Measurements from ENCODE around the gene GMNC. TPM values are rescaled to one million over a fixed set of nuclear protein-coding genes. Genes with fewer than 3 reads are reported as not detected.

GMNC gene
- total and polyA plus RNA-seq, 10 of the 15 experiments (the other 5 are each of a cell fraction or from before 2014, with no cell fraction given), result not detected

GRCh38 chr3:190903156-190903555 lies 40.7 kb upstream of the GMNC start:
- in situ Hi-C loops (cut with MboI), result no loop called here
- POLR2A ChIA-PET, result no interaction called here
- Histone ChIP-seq H3K4me2 (ENCODE audit: control insufficient read depth, insufficient read depth) (no peak overlapping the region), H3K9me3 (replicated peaks; ENCODE audit: control insufficient read depth, insufficient read depth, low read length) (no peaks in the 10 kb centered on the region), H3K27me3 (replicated peaks in 1 of 2; ENCODE audit: control insufficient read depth in 2 of 2, insufficient read depth in 2 of 2, low read length in 1 of 2) (no peaks in the 10 kb centered on the region), H3K9ac (ENCODE audit: control insufficient read depth, insufficient read depth, low read length) (no peak overlapping the region), H3K27ac (ENCODE audit: control insufficient read depth, insufficient read depth) (no peak overlapping the region), H3K79me2 (ENCODE audit: control insufficient read depth, insufficient read depth, low read length) (no peaks in the 10 kb centered on the region), H3K36me3 (ENCODE audit: control insufficient read depth in 2 of 2, insufficient read depth in 2 of 2, low read length in 1 of 2) (no peaks in the 10 kb centered on the region), H3K4me1 (ENCODE audit: control insufficient read depth, insufficient read depth, low read length) (no peaks in the 10 kb centered on the region), H3K4me3 (no peak overlapping the region), H4K20me1 (ENCODE audit: control insufficient read depth, insufficient read depth) (no peaks in the 10 kb centered on the region), H2AFZ (ENCODE audit: control insufficient read depth, low read depth, low read length) (no peak overlapping the region)
- RAD21 ChIA-PET (ENCODE audit: unreplicated experiment), result no interaction called here
- WGBS (ENCODE audit: insufficient coverage, insufficient replicate concordance, low lambda C conversion rate, missing lambda C conversion rate), result 0% methylated on average over 1 of the region's 1 CpG
- TF ChIP-seq BACH1 (IDR thresholded peaks at IDR 0.05; ENCODE audit: borderline replicate concordance) (no peak), HDAC2 (IDR thresholded peaks at IDR 0.05) (no peak), FOXM1 (IDR thresholded peaks at IDR 0.05; ENCODE audit: low read depth, low read length) (no peak), KDM1A (IDR thresholded peaks at IDR 0.05; ENCODE audit: borderline replicate concordance) (no peak)
- DNase-seq (ENCODE audit: low read depth, low spot score) (no peak), FAIRE-seq (no peak), ATAC-seq (no peak)
- SMC1A ChIA-PET (ENCODE audit: uncharacterized antibody, unreplicated experiment), result interaction anchor here (1.0 to 1.1 kb wide), 2 partner anchors 13 to 45 kb away, joined by 3 read pairs; no protein-coding TSS in a partner anchor
- BruUV-seq (replicated peaks), result no TSS peak
- CTCF ChIA-PET, result no interaction called here
- intact Hi-C loops (cut with micrococcal nuclease; ENCODE audit: unreplicated experiment), result no loop called here

- no peak overlapping the region for H2AFZ ChIP-seq (ENCODE audit: control insufficient read depth, low read depth, low read length)
- WGBS (ENCODE audit: insufficient coverage, insufficient replicate concordance, low lambda C conversion rate, missing lambda C conversion rate), result 17% methylated on average over 2 of the region's 2 CpGs
- H3K4me2 ChIP-seq (ENCODE audit: control insufficient read depth, insufficient read depth), result no peak overlapping the region
- H3K4me1 ChIP-seq (ENCODE audit: control insufficient read depth, insufficient read depth, low read length), result no peaks in the 10 kb centered on the region
- SMC1A ChIA-PET (ENCODE audit: uncharacterized antibody, unreplicated experiment), result no interaction called here
- no TSS peak for BruUV-seq (replicated peaks)
- no peaks in the 10 kb centered on the region for H3K9me3 ChIP-seq (replicated peaks; ENCODE audit: control insufficient read depth, insufficient read depth, low read length)
- in situ Hi-C loops (cut with MboI) (no loop called here), intact Hi-C loops (cut with micrococcal nuclease; ENCODE audit: unreplicated experiment) (no loop called here)
- peak; percentile 28; the same call in 1 of the 3 replicates for ATAC-seq
- no peak for FAIRE-seq
- H3K27ac ChIP-seq (ENCODE audit: control insufficient read depth, insufficient read depth), result no peak overlapping the region
- H3K9ac ChIP-seq (ENCODE audit: control insufficient read depth, insufficient read depth, low read length), result no peak overlapping the region
- no peaks in the 10 kb centered on the region for H3K27me3 ChIP-seq (replicated peaks in 1 of 2; ENCODE audit: control insufficient read depth in 2 of 2, insufficient read depth in 2 of 2, low read length in 1 of 2)
- no peak overlapping the region for H3K4me3 ChIP-seq
- CTCF ChIA-PET, result no interaction called here
- RAD21 ChIA-PET (ENCODE audit: unreplicated experiment), result no interaction called here
- no peaks in the 10 kb centered on the region for H3K79me2 ChIP-seq (ENCODE audit: control insufficient read depth, insufficient read depth, low read length)
- H4K20me1 ChIP-seq (ENCODE audit: control insufficient read depth, insufficient read depth), result no peaks in the 10 kb centered on the region
- POLR2A ChIA-PET, result no interaction called here
- no peak for TF ChIP-seq MXI1 (IDR thresholded peaks at IDR 0.05; ENCODE audit: low read depth, low read length)
- no peak for TF ChIP-seq HDGF (IDR thresholded peaks at IDR 0.05)
- peak; percentile 37; the same call in 1 of the 2 replicates for TF ChIP-seq SPI1 (IDR thresholded peaks at IDR 0.05; ENCODE audit: borderline replicate concordance, insufficient read depth, low read depth, low read length)
- no peak for TF ChIP-seq CREB1 (IDR thresholded peaks at IDR 0.05; ENCODE audit: low read depth)
- DNase-seq (ENCODE audit: low read depth, low spot score), result no peak
- H3K36me3 ChIP-seq (ENCODE audit: control insufficient read depth in 2 of 2, insufficient read depth in 2 of 2, low read length in 1 of 2), result no peaks in the 10 kb centered on the region
These were observed 39.8 kb upstream of the GMNC start for GRCh38 chr3:190902292-190902691.

Measured in GM12878 (cell line).